T-helper 1 cell treated with Interleukin-12 subunit alpha and Interleukin-12 subunit beta and Interleukin-4 antibody, amounts not matched to agents 30 μg/mL and 1 μg/mL, for 36 hours (primary cell): ENCODE data around the gene CACTIN.
"Not testable (repeated sequence)": the region's sequence is repeated elsewhere in the genome, so short reads cannot be mapped to it uniquely, and the experiment has no call there.

Experiments
- H3K27ac Mint-ChIP-seq: one replicate; pipeline ENCODE4 v1.8.0; 2021; ENCODE audit warnings: mild to moderate bottlenecking, mixed read lengths
- H3K27me3 Mint-ChIP-seq: one replicate; pipeline ENCODE4 v1.8.0; 2021; ENCODE audit warnings: low read depth, mixed read lengths
- H3K36me3 Mint-ChIP-seq: one replicate; pipeline ENCODE4 v1.8.0; 2021; ENCODE audit warnings: low read depth, mixed read lengths
- H3K4me1 Mint-ChIP-seq: one replicate; pipeline ENCODE4 v1.8.0; 2021; ENCODE audit warnings: low read depth, mixed read lengths
- H3K4me3 Mint-ChIP-seq: one replicate; pipeline ENCODE4 v1.8.0; 2021; ENCODE audit warnings: mild to moderate bottlenecking, moderate library complexity, mixed read lengths
- H3K9me3 Mint-ChIP-seq: one replicate; pipeline ENCODE4 v1.8.0; 2021; ENCODE audit warnings: mixed read lengths

The CACTIN gene

DNA sequence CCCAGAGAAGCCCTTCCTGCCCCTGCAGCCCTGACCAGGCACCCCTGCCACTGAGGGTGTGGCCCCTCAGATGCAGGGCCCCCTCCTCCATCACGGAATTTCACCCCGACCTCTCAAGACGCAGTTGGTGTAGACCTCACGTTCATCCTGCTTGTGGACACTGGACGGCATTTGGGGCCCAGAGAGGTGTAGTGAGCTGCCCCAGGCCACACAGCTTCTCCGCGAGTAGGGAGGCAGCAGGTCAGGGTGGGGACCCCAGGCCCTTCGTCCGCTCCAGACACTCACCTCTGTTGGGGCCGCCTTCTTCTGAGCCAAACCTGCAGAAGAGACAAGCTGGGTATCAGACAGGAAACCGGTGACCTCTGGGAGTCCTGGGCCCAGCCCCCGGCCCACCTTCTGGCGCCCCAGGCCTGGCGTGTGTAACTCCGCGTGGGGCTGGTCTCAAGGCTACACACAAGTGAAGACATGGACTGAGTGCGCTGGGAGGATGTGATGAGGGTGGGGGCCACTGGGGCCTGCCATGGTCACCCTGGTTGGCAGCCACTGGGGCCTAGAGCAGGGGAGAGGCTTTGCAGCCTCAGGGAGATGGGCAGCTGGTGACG is 40.5 kb upstream of the CACTIN start:
- Mint-ChIP-seq H3K4me3 (no peak overlapping the region), H3K4me1 (peaks cover 2% of the 10 kb centered on the region), H3K36me3 (peaks cover 3% of the 10 kb centered on the region), H3K27me3 (no peaks in the 10 kb centered on the region), H3K9me3 (no peaks in the 10 kb centered on the region), H3K27ac (no peak overlapping the region)

DNA sequence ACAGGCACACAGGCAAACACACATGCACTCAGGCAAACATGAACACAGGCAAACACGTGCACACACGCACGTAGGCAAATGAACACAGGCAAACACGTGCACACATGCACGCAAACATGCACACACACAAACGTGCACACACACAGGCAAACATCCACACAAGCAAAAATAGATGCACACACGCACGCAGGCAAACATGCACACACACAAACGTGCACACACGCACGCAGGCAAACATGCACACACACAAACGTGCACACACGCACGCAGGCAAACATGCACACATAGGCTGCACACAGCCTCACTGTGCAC is 39.9 kb upstream of the CACTIN start:
- H3K9me3 Mint-ChIP-seq, H3K27me3 Mint-ChIP-seq, H3K4me1 Mint-ChIP-seq, H3K36me3 Mint-ChIP-seq, H3K4me3 Mint-ChIP-seq, H3K27ac Mint-ChIP-seq: not testable (repeated sequence)

DNA sequence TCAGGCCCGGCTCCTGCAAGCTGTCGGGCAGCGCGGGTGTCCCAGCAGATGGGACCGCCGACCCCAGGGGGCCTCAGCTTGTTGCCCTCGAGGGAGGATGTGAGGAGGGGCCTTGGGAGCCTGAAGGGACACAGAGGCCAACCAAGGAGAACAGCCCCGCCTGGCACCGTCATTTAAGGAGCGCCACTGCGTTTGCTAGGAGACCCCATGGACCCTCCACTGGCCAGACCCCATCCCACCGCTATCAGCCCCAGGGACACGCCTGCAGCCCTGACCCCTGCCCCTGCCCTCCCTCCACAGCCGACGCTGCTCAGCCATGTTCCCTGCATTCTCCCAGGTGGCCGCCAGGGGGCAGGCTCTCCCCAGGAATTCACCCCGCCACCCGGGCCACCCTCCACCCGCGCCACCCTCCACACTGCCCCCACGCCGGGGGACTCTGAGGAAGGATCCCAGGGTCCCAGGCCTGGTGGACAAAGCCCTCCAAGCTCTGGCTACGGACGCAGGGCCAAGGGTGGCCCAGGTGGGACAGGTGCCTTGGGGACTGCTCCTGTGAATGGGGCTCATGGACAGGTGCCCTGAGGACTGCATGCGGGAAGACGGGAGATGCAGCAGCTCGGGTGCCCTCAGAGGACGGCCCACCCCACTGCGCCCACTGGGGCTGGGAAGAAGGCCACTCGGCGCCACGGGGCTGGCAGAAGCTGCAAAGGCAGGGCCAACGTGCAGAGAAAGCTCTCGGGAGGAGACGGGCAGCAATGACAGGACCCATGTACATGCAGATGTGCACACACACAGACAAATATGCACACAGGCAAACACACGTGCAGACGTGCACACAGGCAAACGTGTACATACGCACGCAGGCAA is 39.3 kb upstream of the CACTIN start:
- H3K4me1 Mint-ChIP-seq: peaks cover 2% of the 10 kb centered on the region
- no peaks in the 10 kb centered on the region for H3K9me3 Mint-ChIP-seq
- no peak overlapping the region for H3K4me3 Mint-ChIP-seq
- H3K36me3 Mint-ChIP-seq: peaks cover 3% of the 10 kb centered on the region
- no peak overlapping the region for H3K27ac Mint-ChIP-seq
- no peaks in the 10 kb centered on the region for H3K27me3 Mint-ChIP-seq

DNA sequence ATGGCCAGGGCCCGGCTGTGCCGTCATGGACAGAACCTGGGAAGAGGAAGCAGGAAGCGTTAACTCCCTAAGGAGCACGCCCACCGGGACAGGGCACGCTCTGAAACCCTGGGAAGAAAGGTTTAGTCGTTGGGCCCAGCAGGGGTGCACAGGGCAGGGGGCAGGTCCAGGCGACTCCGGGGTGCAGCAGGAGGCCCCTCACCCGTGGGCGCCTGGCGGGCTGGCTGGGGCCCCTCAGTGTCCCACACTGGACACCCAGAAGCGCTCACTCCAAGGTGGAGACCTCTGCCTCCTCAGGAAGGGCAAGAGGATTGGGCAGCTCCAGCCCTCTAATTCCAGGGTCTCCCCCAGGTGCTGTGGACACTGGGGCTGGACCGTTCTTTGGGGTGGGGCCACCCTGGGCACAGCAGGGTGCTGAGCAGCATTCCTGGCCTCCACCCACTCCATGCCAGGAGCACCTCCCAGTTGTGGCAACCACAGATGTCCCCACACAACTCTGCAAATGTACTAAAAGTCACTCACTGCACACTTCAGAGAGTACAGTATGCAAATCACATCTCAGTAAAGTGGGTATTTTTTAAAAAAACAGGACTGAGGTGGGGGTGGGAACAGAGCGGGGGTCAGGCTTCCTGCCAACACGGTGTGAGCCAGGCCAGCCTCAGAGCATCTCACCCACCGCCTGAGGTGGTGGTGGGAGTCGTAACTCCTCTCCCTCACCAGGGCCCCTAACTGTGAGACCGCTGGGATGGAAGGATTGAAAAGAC is 38.5 kb upstream of the CACTIN start:
- no peaks in the 10 kb centered on the region for H3K27me3 Mint-ChIP-seq

DNA sequence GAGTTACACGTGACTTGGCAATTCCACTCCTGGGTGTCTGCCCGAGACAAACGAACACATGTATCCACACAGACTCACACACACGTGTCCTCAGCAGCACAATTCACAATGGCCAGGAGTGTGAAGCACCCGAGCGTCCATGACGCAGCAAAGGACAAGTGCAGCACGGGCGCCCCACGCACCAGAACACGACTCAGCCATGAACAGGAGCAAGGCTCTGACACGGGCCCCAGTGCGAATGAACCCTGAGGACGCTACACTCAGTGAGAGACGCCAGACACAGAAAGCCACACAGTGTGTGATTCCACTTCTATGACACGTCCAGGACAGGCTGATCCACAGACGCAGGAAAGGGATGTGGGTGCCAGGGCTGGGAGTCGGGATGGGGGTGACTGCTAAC is 37.2 kb upstream of the CACTIN start:
- Mint-ChIP-seq H3K36me3 (peaks cover 5% of the 10 kb centered on the region), H3K27ac (no peak overlapping the region), H3K4me1 (no peaks in the 10 kb centered on the region)

More for the DNA sequence above, 38.5 kb upstream of the CACTIN start:
- Mint-ChIP-seq H3K9me3 (no peaks in the 10 kb centered on the region), H3K4me1 (no peaks in the 10 kb centered on the region), H3K4me3 (no peak overlapping the region), H3K27ac (no peak overlapping the region), H3K36me3 (peaks cover 5% of the 10 kb centered on the region)

DNA sequence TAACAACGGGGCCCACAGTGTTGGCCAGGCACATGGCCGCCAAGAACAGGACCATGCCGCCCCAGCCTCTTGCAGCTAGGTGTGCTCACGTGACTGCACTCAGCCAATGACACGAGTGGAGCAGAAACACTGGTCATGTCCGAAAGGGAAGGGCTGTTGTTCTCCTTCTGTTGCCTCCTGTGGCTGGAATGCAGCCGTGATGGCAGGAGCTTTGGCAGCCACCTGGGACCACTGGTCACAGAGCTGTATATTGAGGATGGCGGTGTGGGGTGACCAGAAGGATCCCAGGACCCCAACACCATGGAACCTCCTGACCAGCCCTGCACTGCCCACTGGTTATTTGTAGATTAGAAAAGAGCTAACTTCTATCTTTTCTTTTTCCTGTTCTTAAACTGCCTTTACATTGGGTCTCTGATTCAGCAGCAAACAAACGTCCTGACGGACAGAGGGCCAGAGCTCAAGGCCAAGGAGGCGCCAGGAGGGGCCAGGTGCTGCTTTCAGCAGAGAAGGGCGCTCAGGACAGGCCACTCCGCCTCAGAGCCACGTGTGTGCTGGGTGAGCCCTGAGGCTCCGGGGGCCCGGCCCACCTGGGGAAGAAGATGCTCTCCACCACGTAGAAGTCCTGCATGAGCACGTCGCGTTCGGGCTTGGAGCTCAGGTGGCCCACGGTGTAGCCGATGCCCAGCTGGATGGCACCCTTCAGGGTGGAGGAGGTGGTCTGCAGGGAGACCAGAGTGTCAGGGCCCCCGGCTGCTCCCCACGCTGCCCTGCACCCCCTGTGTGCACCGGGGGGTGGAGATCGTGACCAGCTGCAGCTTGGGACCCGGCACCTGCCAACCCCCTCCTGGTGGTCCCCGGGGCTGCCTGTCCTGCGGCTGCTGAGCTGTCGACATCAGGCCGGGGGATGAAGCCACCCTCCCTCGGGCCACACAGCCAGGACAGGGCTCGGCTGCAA is 35.0 kb upstream of the CACTIN start:
- H3K9me3 Mint-ChIP-seq: no peaks in the 10 kb centered on the region
- no peaks in the 10 kb centered on the region for H3K27me3 Mint-ChIP-seq
- H3K27ac Mint-ChIP-seq: no peak overlapping the region
- H3K4me3 Mint-ChIP-seq: no peak overlapping the region
- peaks cover 11% of the 10 kb centered on the region for H3K36me3 Mint-ChIP-seq
- no peaks in the 10 kb centered on the region for H3K4me1 Mint-ChIP-seq

More for the DNA sequence above, 37.2 kb upstream of the CACTIN start:
- Mint-ChIP-seq H3K9me3 (no peaks in the 10 kb centered on the region), H3K27me3 (no peaks in the 10 kb centered on the region), H3K4me3 (no peak overlapping the region)

DNA sequence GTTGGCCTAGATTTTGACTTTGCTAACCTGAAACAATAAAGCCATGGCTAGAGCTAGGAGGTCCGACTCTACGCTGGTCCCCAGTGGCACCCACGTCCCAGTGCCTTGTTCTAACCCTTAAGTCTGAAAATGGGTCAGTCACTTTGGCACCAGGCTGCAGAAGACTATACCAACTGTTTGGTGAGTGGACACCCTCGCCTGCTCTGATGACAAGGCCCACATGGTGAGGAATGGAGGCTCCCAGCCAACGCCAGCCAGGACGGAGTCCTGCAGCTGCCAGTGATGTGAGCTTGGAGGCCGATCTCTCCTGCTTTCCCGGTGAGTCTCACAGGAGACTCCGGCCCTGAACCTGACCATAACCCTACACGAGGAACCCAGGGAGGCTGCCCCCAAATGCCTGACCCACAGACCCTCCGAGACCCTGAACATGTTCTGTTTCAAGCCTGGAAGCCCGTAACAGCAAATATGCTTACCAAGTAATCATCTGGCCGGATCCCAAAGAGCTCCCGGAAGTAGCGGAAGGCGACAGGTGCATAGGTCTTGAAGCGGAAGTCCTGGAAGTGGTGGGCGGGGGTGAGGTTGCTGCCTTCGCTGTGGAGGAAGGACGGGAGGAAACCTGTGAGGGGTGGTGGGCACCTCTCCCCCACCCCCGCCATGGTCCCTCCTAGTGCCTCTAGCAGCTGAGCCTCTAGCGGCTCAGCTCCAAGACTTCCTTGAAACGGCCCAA is 34.1 kb upstream of the CACTIN start:
- Mint-ChIP-seq H3K27me3 (no peaks in the 10 kb centered on the region), H3K4me3 (no peak overlapping the region), H3K4me1 (no peaks in the 10 kb centered on the region), H3K9me3 (no peaks in the 10 kb centered on the region), H3K27ac (no peak overlapping the region), H3K36me3 (peaks cover 8% of the 10 kb centered on the region)

DNA sequence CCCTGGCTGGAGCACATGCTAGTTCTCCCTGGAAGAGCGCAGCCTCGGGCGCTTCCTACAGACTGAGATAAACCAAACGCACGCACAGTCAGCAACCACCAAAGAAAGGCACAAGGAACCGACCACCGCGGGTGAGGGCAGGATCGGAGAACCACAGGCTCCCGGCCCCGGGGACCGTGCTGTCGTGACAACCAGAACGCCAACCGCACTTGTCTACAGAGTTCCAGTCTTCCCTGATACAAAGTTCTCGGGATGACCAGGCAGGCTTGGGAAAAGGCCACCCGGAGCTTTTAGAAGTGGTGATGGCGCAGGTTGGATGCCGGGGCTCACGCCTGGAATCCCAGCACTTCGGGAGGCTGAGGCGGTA is 33.1 kb upstream of the CACTIN start:
- Mint-ChIP-seq H3K9me3 (no peaks in the 10 kb centered on the region), H3K27me3 (no peaks in the 10 kb centered on the region), H3K4me1 (no peaks in the 10 kb centered on the region), H3K36me3 (peaks cover 8% of the 10 kb centered on the region), H3K4me3 (no peak overlapping the region), H3K27ac (no peak overlapping the region)

DNA sequence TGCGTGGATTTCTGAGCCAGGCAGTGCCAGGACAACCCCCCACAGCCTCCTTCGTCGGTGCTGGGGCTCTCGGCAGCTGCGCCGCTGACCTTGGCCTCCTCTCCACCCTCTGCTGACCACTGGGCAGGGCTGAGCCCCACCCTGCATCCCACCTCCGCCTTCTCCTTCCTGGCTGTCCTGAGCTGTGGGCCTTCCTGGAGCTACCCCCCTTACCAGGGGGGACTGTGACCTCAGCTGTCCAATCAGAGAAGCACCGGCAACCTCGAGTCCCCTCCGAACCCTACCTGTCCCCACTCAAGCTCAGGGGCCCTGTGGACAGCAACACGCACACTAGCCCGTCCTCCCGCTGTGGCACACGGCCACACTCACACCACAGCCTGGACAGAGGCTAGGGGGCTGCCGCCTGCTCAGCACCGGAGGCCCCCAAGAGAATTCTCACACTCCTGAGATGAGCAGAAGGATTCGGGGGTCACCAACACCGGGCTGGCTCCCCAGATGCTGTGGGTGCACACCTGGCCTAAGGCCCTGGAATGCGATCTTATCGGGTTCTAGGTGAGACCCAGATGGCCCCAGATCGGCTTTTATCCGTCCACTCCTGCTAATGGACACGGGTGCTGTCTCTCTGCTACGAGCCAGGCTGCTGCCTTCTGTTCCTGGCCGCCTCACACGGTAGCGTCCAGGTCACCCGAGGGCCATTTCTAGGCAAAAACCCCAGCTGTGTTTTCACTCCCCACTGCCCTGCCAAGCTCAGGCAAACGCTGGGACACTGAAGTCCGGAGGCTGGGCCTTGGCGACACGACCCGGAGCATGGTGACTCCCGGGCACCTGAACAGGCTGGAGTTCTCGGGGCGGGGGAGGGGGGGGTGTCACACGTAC is 32.5 kb upstream of the CACTIN start:
- H3K27ac Mint-ChIP-seq: no peak overlapping the region
- no peaks in the 10 kb centered on the region for H3K27me3 Mint-ChIP-seq
- H3K36me3 Mint-ChIP-seq: peaks cover 8% of the 10 kb centered on the region
- no peak overlapping the region for H3K4me3 Mint-ChIP-seq
- no peaks in the 10 kb centered on the region for H3K4me1 Mint-ChIP-seq
- no peaks in the 10 kb centered on the region for H3K9me3 Mint-ChIP-seq

DNA sequence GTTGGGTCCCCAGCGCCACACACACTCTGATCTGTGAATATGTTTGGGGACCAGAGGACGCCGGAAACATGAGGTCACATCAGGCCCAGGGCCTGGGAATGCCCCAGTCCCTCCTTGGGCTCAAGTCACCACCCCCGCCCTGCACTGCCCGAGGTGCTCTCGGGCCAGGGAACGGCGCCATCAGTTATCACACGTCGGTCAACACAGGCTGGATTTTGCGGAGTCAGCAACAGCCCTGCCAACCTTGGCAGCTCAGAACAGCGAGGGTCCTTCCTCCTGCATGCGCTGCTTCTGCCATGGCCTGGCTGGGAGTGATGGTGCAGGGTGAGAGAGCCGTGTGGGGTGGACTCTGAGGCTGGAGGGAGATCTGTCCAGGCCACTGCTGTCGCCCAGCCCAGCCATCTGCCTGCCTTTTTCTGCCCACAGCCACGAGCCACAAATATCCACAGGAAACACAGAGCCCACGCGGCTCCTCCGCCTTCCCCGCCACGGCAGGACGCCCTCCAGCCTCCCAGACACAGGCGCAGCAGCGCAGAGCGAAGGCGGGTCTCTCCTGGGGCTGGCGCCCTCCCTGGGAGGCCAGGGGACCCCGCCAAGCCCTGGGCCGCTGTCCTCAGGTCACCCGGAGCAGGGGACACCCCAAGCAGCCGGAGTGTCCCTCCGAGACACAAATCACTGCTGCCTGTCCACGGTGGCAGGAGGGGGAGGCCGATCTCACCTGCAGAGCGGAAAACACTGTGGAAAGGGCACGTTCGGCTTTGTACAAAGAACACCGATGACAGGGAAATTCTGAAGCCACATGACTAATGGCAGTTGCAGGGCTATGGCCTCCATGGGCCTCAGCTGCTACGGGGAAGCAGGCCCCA is 31.6 kb upstream of the CACTIN start:
- H3K27me3 Mint-ChIP-seq: no peaks in the 10 kb centered on the region
- no peak overlapping the region for H3K4me3 Mint-ChIP-seq

DNA sequence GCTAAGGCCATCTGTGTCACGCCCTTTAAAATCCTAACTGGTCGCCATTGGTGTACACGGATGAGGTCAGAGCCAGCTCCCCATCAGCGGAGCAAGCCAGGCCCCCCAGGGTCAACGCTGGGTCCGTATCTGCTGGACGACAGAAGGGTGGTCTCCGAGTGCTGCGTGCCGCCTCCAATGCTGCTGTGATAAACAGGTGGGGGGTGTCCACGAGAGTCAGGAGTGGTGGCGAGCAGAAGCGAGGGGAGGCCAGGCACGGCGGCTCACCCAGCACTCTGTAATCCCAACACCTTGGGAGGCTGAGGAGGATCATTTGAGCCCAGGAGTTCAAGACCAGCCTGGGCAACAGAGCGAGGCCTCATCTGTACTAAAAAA is 30.8 kb upstream of the CACTIN start:
- Mint-ChIP-seq H3K27me3 (no peaks in the 10 kb centered on the region), H3K36me3 (peaks cover 8% of the 10 kb centered on the region), H3K9me3 (no peaks in the 10 kb centered on the region), H3K27ac (no peak overlapping the region), H3K4me1 (no peaks in the 10 kb centered on the region), H3K4me3 (no peak overlapping the region)

More for the DNA sequence above, 31.6 kb upstream of the CACTIN start:
- peaks cover 8% of the 10 kb centered on the region for H3K36me3 Mint-ChIP-seq
- no peak overlapping the region for H3K27ac Mint-ChIP-seq
- H3K9me3 Mint-ChIP-seq: no peaks in the 10 kb centered on the region
- no peaks in the 10 kb centered on the region for H3K4me1 Mint-ChIP-seq

DNA sequence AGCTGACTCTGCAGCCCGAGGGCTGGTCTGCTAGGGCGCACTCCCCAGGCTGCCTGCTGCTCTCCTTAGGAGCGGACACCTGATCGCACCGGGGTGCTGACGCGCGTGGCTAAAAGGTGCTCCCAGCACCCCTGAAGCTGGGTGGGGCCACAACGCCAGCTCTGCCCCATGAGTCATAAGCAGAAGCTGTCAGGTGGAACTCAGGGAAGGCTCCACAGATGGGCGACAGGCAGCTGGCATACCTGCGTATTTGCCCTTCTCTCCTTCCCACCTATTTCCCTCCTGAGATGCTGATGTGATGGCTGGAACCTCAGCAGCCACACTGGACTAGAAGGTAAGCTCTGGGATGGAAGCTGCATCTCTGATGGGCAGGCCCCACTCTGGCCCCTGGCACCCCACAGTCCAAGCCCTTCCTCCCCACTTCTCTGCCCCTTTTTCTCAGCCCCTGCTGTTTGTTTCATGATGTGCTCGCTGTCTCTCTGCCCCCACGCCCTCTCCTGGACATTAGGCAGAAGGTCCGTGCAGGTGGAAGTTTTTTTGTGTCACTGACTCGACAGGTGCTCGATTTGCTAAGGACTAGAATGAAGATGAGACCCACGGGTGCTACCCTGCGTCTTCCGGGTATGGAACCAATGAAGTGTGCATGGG is 30.3 kb upstream of the CACTIN start:
- no peaks in the 10 kb centered on the region for H3K9me3 Mint-ChIP-seq
- no peak overlapping the region for H3K4me3 Mint-ChIP-seq
- H3K36me3 Mint-ChIP-seq: peaks cover 8% of the 10 kb centered on the region
- H3K27ac Mint-ChIP-seq: no peak overlapping the region
- no peaks in the 10 kb centered on the region for H3K4me1 Mint-ChIP-seq
- H3K27me3 Mint-ChIP-seq: no peaks in the 10 kb centered on the region
